Caco-2 (cell line): ENCODE data around the gene KERA. TPM values are rescaled to one million over a fixed set of nuclear protein-coding genes. Genes with fewer than 3 reads are reported as not detected.

ENCODE experiments used
- BruUV-seq: library from RNA; stranded (reverse); fragments of 400-500 nt; replicated peaks from 2 replicates; lab custom pipeline; 2021; lab: Mats Ljungman, UMichigan
- CTCF ChIA-PET: fragments of 300-600 bp; sonication (Branson Sonifier 250); formaldehyde crosslinking; loops from one replicate; lab custom pipeline; 2022; ENCODE audit warnings: antibody characterized with exemption; lab: Charles Lee
- POLR2A ChIA-PET: fragments of 300-600 bp; sonication (Branson Sonifier 250); formaldehyde crosslinking; loops from one replicate; lab custom pipeline; 2022; ENCODE audit warnings: antibody characterized with exemption; lab: Charles Lee
- DNase-seq, 2 experiments: peaks; one replicate each; pipeline versions ENCODE4 v3.0.0 to v3.0.0-alpha.2; 2020 to 2022
- H3K27me3 ChIP-seq: replicated peaks from 2 replicates; pipeline ENCODE4 v1.6.0; 2011; ENCODE audit warnings: low read length; ENCODE audit not compliant: control insufficient read depth, insufficient read depth
- H3K36me3 ChIP-seq: 2 replicates; pipeline ENCODE4 v1.5.1; 2011; ENCODE audit warnings: low read length; ENCODE audit not compliant: control insufficient read depth, insufficient read depth
- H3K4me1 ChIP-seq: fragments of 250-450 bp; sonication (Bioruptor Pico); 2 replicates; pipeline ENCODE4 v1.5.1; 2020; ENCODE audit warnings: mild to moderate bottlenecking
- H3K4me3 ChIP-seq: 2 replicates; pipeline ENCODE4 v1.5.1; 2011; ENCODE audit warnings: low read depth, mild to moderate bottlenecking, control low read depth, low read length
- H3K9me3 ChIP-seq: fragments of 250-450 bp; sonication (Bioruptor Pico); 2 replicates; pipeline ENCODE4 v1.5.1; 2020; ENCODE audit warnings: mild to moderate bottlenecking, moderate library complexity
- H3K27ac Mint-ChIP-seq: one replicate; pipeline ENCODE4 v1.8.0; 2022; ENCODE audit warnings: mixed read lengths; ENCODE audit not compliant: unreplicated experiment
- H3K27me3 Mint-ChIP-seq: one replicate; pipeline ENCODE4 v1.8.0; 2022; ENCODE audit warnings: mixed read lengths; ENCODE audit not compliant: insufficient read depth, unreplicated experiment
- H3K36me3 Mint-ChIP-seq: one replicate; pipeline ENCODE4 v1.8.0; 2022; ENCODE audit warnings: mild to moderate bottlenecking, mixed read lengths; ENCODE audit not compliant: insufficient read depth, unreplicated experiment
- H3K4me1 Mint-ChIP-seq: one replicate; pipeline ENCODE4 v1.8.0; 2022; ENCODE audit warnings: low read depth, mixed read lengths; ENCODE audit not compliant: unreplicated experiment
- H3K4me3 Mint-ChIP-seq: one replicate; pipeline ENCODE4 v1.8.0; 2022; ENCODE audit warnings: mild to moderate bottlenecking, moderate library complexity, mixed read lengths; ENCODE audit not compliant: unreplicated experiment
- H3K9me3 Mint-ChIP-seq: one replicate; pipeline ENCODE4 v1.8.0; 2022; ENCODE audit warnings: mixed read lengths; ENCODE audit not compliant: unreplicated experiment
- CTCF ChIP-seq, 2 experiments: fragments of 200-600 bp in 1 of 2; IDR thresholded peaks; 1 replicate in 1 of 2; 2 replicates in 1 of 2; pipeline versions ENCODE4 v1.5.1 to v1.8.0; 2011 to 2022; ENCODE audit warnings: antibody characterized with exemption in 1 of 2, control low read depth in 1 of 2, inconsistent platforms in 1 of 2, low read depth in 1 of 2, low read length in 1 of 2, mild to moderate bottlenecking in 1 of 2, moderate library complexity in 1 of 2; ENCODE audit not compliant: insufficient read depth in 1 of 2, severe bottlenecking in 1 of 2, unreplicated experiment in 1 of 2
- intact Hi-C: fragments of 100-400 bp; cut with micrococcal nuclease; formaldehyde crosslinking; loops from one replicate; pipeline ENCODE4 v1.10.0; 2022; ENCODE audit not compliant: unreplicated experiment
- total RNA-seq: library from RNA; stranded (reverse); gene quantifications from 2 replicates; pipeline ENCODE4 v1.2.3, GENCODE V29; 2022

KERA gene
- total RNA-seq, 1 experiment from 2014 or later: not detected

GRCh38 chr12:91033251-91033650 is 24.6 kb downstream of the KERA start:
- Histone ChIP-seq H3K9me3 (no peaks in the 10 kb centered on the region), H3K36me3 (no peaks in the 10 kb centered on the region), H3K4me3 (no peak overlapping the region), H3K27me3 (no peaks in the 10 kb centered on the region), H3K4me1 (no peaks in the 10 kb centered on the region)
- no peaks in the 10 kb centered on the region for H3K36me3 Mint-ChIP-seq
- H3K4me1 Mint-ChIP-seq: no peaks in the 10 kb centered on the region
- no peaks in the 10 kb centered on the region for H3K9me3 Mint-ChIP-seq
- no peak for DNase-seq
- TF ChIP-seq CTCF (IDR thresholded peaks at IDR 0.05; ENCODE audit: insufficient read depth in 1 of 2, low read depth in 1 of 2, low read length in 1 of 2, severe bottlenecking in 1 of 2, unreplicated experiment in 1 of 2): no peak
- no peak overlapping the region for H3K4me3 Mint-ChIP-seq
- H3K27me3 Mint-ChIP-seq: peaks cover 3% of the 10 kb centered on the region
- no peak overlapping the region for H3K27ac Mint-ChIP-seq
- intact Hi-C loops: no loop called here
- POLR2A ChIA-PET: no interaction called here
- BruUV-seq: no TSS peak
- CTCF ChIA-PET: no interaction called here

- no TSS peak for BruUV-seq
- ChIA-PET CTCF (no interaction called here), POLR2A (no interaction called here)
- Mint-ChIP-seq H3K4me1 (no peaks in the 10 kb centered on the region), H3K9me3 (no peaks in the 10 kb centered on the region), H3K36me3 (no peaks in the 10 kb centered on the region), H3K4me3 (no peak overlapping the region), H3K27me3 (peaks cover 3% of the 10 kb centered on the region), H3K27ac (no peak overlapping the region)
- Histone ChIP-seq H3K4me3 (no peak overlapping the region), H3K4me1 (no peaks in the 10 kb centered on the region), H3K9me3 (no peaks in the 10 kb centered on the region), H3K27me3 (no peaks in the 10 kb centered on the region), H3K36me3 (no peaks in the 10 kb centered on the region)
- no peak for TF ChIP-seq CTCF (IDR thresholded peaks at IDR 0.05; ENCODE audit: insufficient read depth in 1 of 2, low read depth in 1 of 2, low read length in 1 of 2, severe bottlenecking in 1 of 2, unreplicated experiment in 1 of 2)
- intact Hi-C loops: no loop called here
- DNase-seq: no peak
These were observed 34.4 kb downstream of the KERA start for GRCh38 chr12:91023326-91024004.

- Histone ChIP-seq H3K9me3 (no peaks in the 10 kb centered on the region), H3K4me3 (no peak overlapping the region), H3K4me1 (no peaks in the 10 kb centered on the region), H3K36me3 (no peaks in the 10 kb centered on the region), H3K27me3 (no peaks in the 10 kb centered on the region)
- Mint-ChIP-seq H3K27me3 (peaks cover 5% of the 10 kb centered on the region), H3K4me1 (no peaks in the 10 kb centered on the region), H3K4me3 (no peak overlapping the region), H3K36me3 (no peaks in the 10 kb centered on the region), H3K9me3 (no peaks in the 10 kb centered on the region), H3K27ac (no peak overlapping the region)
- TF ChIP-seq CTCF (IDR thresholded peaks at IDR 0.05; ENCODE audit: insufficient read depth in 1 of 2, low read depth in 1 of 2, low read length in 1 of 2, severe bottlenecking in 1 of 2, unreplicated experiment in 1 of 2): no peak
- intact Hi-C loops: no loop called here
- POLR2A ChIA-PET: no interaction called here
- DNase-seq: no peak
- CTCF ChIA-PET: no interaction called here
- BruUV-seq: no TSS peak
These were observed 36.7 kb downstream of the KERA start for GRCh38 chr12:91021076-91021475.
